Uterus (tissue), 4 donors: ENCODE measurements around the gene NT5C2. TPM values are rescaled to one million over a fixed set of nuclear protein-coding genes. Genes with fewer than 3 reads are reported as not detected.

Experiments
- DNase-seq, 2 donors: peaks; one replicate each; pipeline ENCODE4 v3.0.0-alpha.2; 2019 to 2020
- H3K27ac ChIP-seq, 2 donors: fragments of 200-600 bp; sonication (generic); 1 replicate in 1 of 2; 2 replicates in 1 of 2; pipeline ENCODE4 v1.5.1; 2016 to 2018
- H3K27me3 ChIP-seq, 2 donors: fragments of 200-600 bp; sonication (generic); one replicate each; pipeline ENCODE4 v1.5.1; 2018 to 2019; ENCODE audit warnings: control low read depth in 1 of 2
- H3K36me3 ChIP-seq, 2 donors: fragments of 200-600 bp; sonication (generic); one replicate each; pipeline ENCODE4 v1.5.1; 2019; ENCODE audit warnings: control low read depth in 1 of 2
- H3K4me1 ChIP-seq, 2 donors: fragments of 200-600 bp; sonication (generic); one replicate each; pipeline ENCODE4 v1.5.1; 2018 to 2019; ENCODE audit warnings: control low read depth in 1 of 2
- H3K4me3 ChIP-seq, 2 donors: fragments of 200-600 bp; sonication (generic); 1 replicate in 1 of 2; 2 replicates in 1 of 2; pipeline ENCODE4 v1.5.1; 2018 to 2019; ENCODE audit warnings: mild to moderate bottlenecking in 1 of 2
- H3K9me3 ChIP-seq, 2 donors: fragments of 200-600 bp; sonication (generic); one replicate each; pipeline ENCODE4 v1.5.1; 2019; ENCODE audit warnings: control low read depth in 1 of 2
- POLR2A ChIP-seq, 2 donors: fragments of 450-650 bp; IDR thresholded peaks; one replicate each; pipeline ENCODE4 v1.6.1; 2016; ENCODE audit warnings: antibody characterized with exemption in 2 of 2, mild to moderate bottlenecking in 1 of 2, moderate library complexity in 1 of 2
- intact Hi-C: fragments of 100-400 bp; cut with DNase I; formaldehyde crosslinking; loops from one replicate; pipeline ENCODE4 v1.15.1; 2023; ENCODE audit warnings: low total_unique reads
- total RNA-seq, 4 donors: library from RNA; depleted of rRNA in 3 of 4; stranded (reverse); fragments of >200 nt in 3 of 4; gene quantifications; one replicate each; pipeline versions ENCODE4 v1.1.0 to v1.2.4, GENCODE V29; 2014 to 2023
- TF ChIP-seq, protein P1 (sequence below), 4 experiments: fragments of 200-600 bp in 2 of 4; fragments of 450-650 bp in 2 of 4; sonication (generic) in 2 of 4; IDR thresholded peaks; one replicate each; pipeline ENCODE4 v1.5.1; 2016 to 2019; ENCODE audit warnings: antibody characterized with exemption in 4 of 4, mild to moderate bottlenecking in 2 of 4, moderate library complexity in 1 of 4
- donor health status: DM: yes; HTN: yes; CAD: no.

The NT5C2 gene
- total RNA-seq, 4 donors from 2014 or later: 12.3 to 134 (median 99.4) TPM

DNA sequence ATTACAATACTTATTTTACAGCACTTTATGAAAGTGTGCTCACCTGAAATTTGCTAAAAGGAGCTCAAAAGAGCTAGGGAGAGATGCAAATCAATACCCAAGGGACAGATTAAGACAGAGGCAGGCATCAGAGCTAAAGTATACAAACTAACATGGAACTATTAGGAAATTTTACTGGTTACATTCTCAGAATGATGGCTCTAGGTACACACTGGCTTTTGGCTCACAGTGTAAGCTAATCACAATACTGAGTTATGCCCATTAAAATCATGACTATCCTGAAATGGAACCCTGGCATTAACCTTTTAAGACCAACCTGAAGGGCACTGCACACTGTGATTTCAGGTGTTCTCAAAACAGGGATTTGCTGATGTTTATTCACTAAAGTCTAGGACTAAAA, 98.1 kb downstream of the NT5C2 start:
- DNase-seq: no peak
- intact Hi-C loops: no loop called here
- Histone ChIP-seq H3K27me3 (no peaks in the 10 kb centered on the region), H3K4me3 (no peak overlapping the region), H3K36me3 (no peaks in the 10 kb centered on the region), H3K4me1 (peaks cover 0 to 4% of the 10 kb centered on the region in 2 donors), H3K9me3 (no peaks in the 10 kb centered on the region), H3K27ac (peak overlapping the region in 1 of 2 donors; percentile 35)
- no peak for TF ChIP-seq POLR2A (IDR thresholded peaks at IDR 0.05)
- TF ChIP-seq, protein P1, sequence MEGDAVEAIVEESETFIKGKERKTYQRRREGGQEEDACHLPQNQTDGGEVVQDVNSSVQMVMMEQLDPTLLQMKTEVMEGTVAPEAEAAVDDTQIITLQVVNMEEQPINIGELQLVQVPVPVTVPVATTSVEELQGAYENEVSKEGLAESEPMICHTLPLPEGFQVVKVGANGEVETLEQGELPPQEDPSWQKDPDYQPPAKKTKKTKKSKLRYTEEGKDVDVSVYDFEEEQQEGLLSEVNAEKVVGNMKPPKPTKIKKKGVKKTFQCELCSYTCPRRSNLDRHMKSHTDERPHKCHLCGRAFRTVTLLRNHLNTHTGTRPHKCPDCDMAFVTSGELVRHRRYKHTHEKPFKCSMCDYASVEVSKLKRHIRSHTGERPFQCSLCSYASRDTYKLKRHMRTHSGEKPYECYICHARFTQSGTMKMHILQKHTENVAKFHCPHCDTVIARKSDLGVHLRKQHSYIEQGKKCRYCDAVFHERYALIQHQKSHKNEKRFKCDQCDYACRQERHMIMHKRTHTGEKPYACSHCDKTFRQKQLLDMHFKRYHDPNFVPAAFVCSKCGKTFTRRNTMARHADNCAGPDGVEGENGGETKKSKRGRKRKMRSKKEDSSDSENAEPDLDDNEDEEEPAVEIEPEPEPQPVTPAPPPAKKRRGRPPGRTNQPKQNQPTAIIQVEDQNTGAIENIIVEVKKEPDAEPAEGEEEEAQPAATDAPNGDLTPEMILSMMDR (IDR thresholded peaks at IDR 0.05): no peak

DNA sequence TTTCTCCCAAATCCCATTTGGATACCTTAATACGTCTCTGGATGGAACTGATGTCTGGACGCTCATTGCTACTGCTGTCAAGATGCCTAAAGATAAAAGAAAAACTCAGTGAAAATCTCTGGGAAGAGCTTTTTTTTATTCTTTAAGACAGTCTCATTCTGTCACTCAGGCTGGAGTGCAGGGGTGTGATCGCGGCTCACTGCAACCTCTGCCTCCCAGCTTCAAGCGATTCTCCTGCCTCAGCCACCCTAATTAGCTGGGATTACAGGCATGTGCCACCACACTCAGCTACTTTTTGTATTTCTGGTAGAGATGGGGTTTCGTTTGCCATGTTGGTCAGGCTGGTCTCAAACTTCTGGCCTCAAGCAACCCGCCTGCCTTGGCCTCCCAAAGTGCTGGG, 102.2 kb downstream of the NT5C2 start:
- H3K27ac ChIP-seq: no peak overlapping the region
- intact Hi-C loops: no loop called here
- no peak for DNase-seq
- no peak for TF ChIP-seq POLR2A (IDR thresholded peaks at IDR 0.05)
- TF ChIP-seq, protein P1 (IDR thresholded peaks at IDR 0.05): no peak
- H3K27me3 ChIP-seq: no peaks in the 10 kb centered on the region
- no peaks in the 10 kb centered on the region for H3K36me3 ChIP-seq
- no peak overlapping the region for H3K4me3 ChIP-seq
- no peaks in the 10 kb centered on the region for H3K9me3 ChIP-seq
- no peaks in the 10 kb centered on the region for H3K4me1 ChIP-seq

DNA sequence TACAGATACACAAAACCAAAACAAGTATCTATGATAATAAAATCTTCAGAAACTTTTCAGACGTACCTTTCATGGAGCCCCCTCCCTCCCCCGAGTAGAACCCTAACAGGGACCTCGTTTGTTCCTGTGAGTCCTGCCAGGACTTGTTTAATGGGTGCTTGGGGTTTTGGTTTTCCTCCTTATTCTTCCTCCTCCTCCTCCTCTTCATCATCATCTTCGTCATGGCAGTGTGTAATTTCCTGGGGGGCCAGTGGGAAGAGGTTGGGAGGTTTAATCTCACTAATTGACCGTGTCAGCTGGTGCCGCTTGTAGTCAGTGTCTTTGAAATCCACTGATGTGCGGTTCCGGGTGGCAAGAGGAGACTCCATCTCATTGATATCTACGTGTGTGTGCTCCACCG, 103.6 kb downstream of the NT5C2 start:
- intact Hi-C loops: no loop called here
- Histone ChIP-seq H3K4me1 (no peaks in the 10 kb centered on the region), H3K27me3 (no peaks in the 10 kb centered on the region), H3K4me3 (no peak overlapping the region), H3K36me3 (no peaks in the 10 kb centered on the region), H3K9me3 (no peaks in the 10 kb centered on the region), H3K27ac (no peak overlapping the region)
- TF ChIP-seq, protein P1 (IDR thresholded peaks at IDR 0.05): no peak
- no peak for TF ChIP-seq POLR2A (IDR thresholded peaks at IDR 0.05)
- no peak for DNase-seq

DNA sequence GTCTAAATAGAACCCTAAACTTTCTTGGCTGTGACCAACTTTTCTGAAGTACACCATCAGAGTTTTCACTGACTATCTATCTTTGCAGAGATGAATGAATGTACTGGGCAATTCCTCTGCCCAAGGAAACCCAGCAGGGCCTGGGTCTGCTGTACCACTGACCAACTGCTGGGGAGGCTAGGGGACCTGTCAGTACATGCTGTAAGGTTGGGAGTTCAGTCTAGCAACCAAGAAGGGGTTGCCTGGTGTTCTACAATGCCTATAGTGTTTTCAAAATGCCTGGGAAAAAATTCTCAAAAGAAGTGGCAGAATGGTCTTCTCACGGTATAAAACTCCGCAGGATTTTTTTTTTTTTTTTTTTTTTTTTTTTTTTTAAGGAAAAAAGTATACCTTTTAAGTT, 106.3 kb downstream of the NT5C2 start:
- intact Hi-C loops: no loop called here
- TF ChIP-seq POLR2A (IDR thresholded peaks at IDR 0.05): no peak
- TF ChIP-seq, protein P1 (IDR thresholded peaks at IDR 0.05): no peak
- no peaks in the 10 kb centered on the region for H3K4me1 ChIP-seq
- no peak overlapping the region for H3K4me3 ChIP-seq
- DNase-seq: no peak
- H3K9me3 ChIP-seq: no peaks in the 10 kb centered on the region
- no peak overlapping the region for H3K27ac ChIP-seq
- no peaks in the 10 kb centered on the region for H3K27me3 ChIP-seq
- H3K36me3 ChIP-seq: no peaks in the 10 kb centered on the region

DNA sequence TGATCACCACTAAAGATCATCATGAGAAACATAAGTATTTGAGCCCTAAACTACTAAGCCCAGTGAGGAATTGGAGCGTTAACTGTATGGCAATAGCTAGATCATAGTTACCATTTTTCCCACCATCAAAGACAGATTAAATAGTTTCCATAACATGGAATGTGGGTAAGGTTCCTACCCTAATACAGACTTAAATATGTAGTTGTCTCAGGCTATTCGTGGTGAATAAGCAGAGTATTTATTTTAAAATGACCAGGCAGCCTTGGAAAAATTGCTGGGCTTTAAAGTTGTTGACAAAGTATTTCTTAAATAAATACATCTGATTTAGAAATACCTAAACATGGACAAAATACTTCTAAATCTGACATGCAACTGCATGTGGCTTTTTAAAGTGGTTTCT, 106.8 kb downstream of the NT5C2 start:
- Histone ChIP-seq H3K4me3 (no peak overlapping the region), H3K9me3 (no peaks in the 10 kb centered on the region), H3K27me3 (no peaks in the 10 kb centered on the region), H3K36me3 (no peaks in the 10 kb centered on the region), H3K4me1 (no peaks in the 10 kb centered on the region), H3K27ac (no peak overlapping the region)
- no peak for DNase-seq
- intact Hi-C loops: no loop called here
- TF ChIP-seq, protein P1 (IDR thresholded peaks at IDR 0.05): no peak
- TF ChIP-seq POLR2A (IDR thresholded peaks at IDR 0.05): no peak
